ENCODE results near the gene POMC.

POMC gene

GRCh38 chr2:25204190-25204838, 35.9 kb upstream of the POMC start:
- Histone ChIP-seq H3K4me3 (ENCODE audit: low read depth, low read length, poor library complexity, severe bottlenecking) (no peak overlapping the region), H3K9me2 (ENCODE audit: low read depth, low read length) (no peaks in the 10 kb centered on the region), H3K9ac (ENCODE audit: low read length) (no peak overlapping the region), H3K4me1 (ENCODE audit: insufficient read depth, low read length, severe bottlenecking) (no peaks in the 10 kb centered on the region), H3K79me2 (ENCODE audit: insufficient read depth, low read length) (no peaks in the 10 kb centered on the region), H2AFZ (ENCODE audit: low read length) (no peak overlapping the region), H3K27ac (ENCODE audit: low read depth, low read length, poor library complexity, severe bottlenecking) (no peak overlapping the region), H3K36me3 (ENCODE audit: insufficient read depth, low read length) (no peaks in the 10 kb centered on the region), H3K4me2 (ENCODE audit: low read length) (no peak overlapping the region), H4K20me1 (ENCODE audit: insufficient read depth, low read length) (no peaks in the 10 kb centered on the region), H3K9me3 (ENCODE audit: low read length) (no peaks in the 10 kb centered on the region), H3F3A (ENCODE audit: insufficient read depth, low read length) (no peaks in the 10 kb centered on the region), H3K27me3 (ENCODE audit: insufficient read depth, low read length) (peaks cover 15% of the 10 kb centered on the region)
- TF ChIP-seq, protein P1, sequence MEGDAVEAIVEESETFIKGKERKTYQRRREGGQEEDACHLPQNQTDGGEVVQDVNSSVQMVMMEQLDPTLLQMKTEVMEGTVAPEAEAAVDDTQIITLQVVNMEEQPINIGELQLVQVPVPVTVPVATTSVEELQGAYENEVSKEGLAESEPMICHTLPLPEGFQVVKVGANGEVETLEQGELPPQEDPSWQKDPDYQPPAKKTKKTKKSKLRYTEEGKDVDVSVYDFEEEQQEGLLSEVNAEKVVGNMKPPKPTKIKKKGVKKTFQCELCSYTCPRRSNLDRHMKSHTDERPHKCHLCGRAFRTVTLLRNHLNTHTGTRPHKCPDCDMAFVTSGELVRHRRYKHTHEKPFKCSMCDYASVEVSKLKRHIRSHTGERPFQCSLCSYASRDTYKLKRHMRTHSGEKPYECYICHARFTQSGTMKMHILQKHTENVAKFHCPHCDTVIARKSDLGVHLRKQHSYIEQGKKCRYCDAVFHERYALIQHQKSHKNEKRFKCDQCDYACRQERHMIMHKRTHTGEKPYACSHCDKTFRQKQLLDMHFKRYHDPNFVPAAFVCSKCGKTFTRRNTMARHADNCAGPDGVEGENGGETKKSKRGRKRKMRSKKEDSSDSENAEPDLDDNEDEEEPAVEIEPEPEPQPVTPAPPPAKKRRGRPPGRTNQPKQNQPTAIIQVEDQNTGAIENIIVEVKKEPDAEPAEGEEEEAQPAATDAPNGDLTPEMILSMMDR (IDR thresholded peaks at IDR 0.05; ENCODE audit: low read length) = no peak
- no peak for TF ChIP-seq EZH2 (IDR thresholded peaks at IDR 0.05; ENCODE audit: borderline replicate concordance, low read length)

DNA sequence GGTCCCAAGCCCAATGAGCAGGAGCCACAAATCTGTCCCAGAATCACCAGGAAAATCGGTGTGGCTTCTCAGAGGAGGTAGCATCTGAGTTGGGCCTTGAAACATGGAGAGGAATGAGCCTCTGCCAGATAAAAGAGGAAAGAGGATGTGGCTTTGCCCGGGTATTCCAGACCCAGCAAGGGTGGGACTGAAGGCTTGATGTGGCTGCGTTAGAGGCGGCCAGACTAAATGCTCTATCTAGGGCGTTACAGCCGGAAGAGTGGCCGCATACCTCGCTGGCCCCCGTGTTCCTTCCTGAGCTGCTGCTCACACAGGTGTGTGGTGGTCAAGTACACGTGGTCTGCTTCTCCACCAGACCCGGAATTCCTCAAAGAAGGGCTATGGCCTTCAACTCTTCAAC, 33.9 kb upstream of the POMC start:
- H3K9ac ChIP-seq (ENCODE audit: low read length) = no peak overlapping the region
- TF ChIP-seq EZH2 (IDR thresholded peaks at IDR 0.05; ENCODE audit: borderline replicate concordance, low read length) = no peak
- TF ChIP-seq, protein P1 (IDR thresholded peaks at IDR 0.05; ENCODE audit: low read length) = no peak
- no peaks in the 10 kb centered on the region for H3K9me3 ChIP-seq (ENCODE audit: low read length)
- peaks cover 4% of the 10 kb centered on the region; the same call in 1 of the 2 replicates for H3K27me3 ChIP-seq (ENCODE audit: insufficient read depth, low read length)
- H3F3A ChIP-seq (ENCODE audit: insufficient read depth, low read length) = no peaks in the 10 kb centered on the region
- no peak overlapping the region for H3K27ac ChIP-seq (ENCODE audit: low read depth, low read length, poor library complexity, severe bottlenecking)
- H3K4me2 ChIP-seq (ENCODE audit: low read length) = no peak overlapping the region
- no peaks in the 10 kb centered on the region for H3K9me2 ChIP-seq (ENCODE audit: low read depth, low read length)
- H3K4me3 ChIP-seq (ENCODE audit: low read depth, low read length, poor library complexity, severe bottlenecking) = no peak overlapping the region
- H3K79me2 ChIP-seq (ENCODE audit: insufficient read depth, low read length) = no peaks in the 10 kb centered on the region
- no peaks in the 10 kb centered on the region for H3K4me1 ChIP-seq (ENCODE audit: insufficient read depth, low read length, severe bottlenecking)
- no peaks in the 10 kb centered on the region for H4K20me1 ChIP-seq (ENCODE audit: insufficient read depth, low read length)
- H2AFZ ChIP-seq (ENCODE audit: low read length) = no peak overlapping the region
- no peaks in the 10 kb centered on the region for H3K36me3 ChIP-seq (ENCODE audit: insufficient read depth, low read length)

GRCh38 chr2:25201794-25202193, 33.4 kb upstream of the POMC start:
- H3K9me2 ChIP-seq (ENCODE audit: low read depth, low read length) = no peaks in the 10 kb centered on the region
- H3K4me2 ChIP-seq (ENCODE audit: low read length) = no peak overlapping the region
- H3K4me1 ChIP-seq (ENCODE audit: insufficient read depth, low read length, severe bottlenecking) = no peaks in the 10 kb centered on the region
- H3K9ac ChIP-seq (ENCODE audit: low read length) = no peak overlapping the region
- no peaks in the 10 kb centered on the region for H3F3A ChIP-seq (ENCODE audit: insufficient read depth, low read length)
- no peaks in the 10 kb centered on the region for H3K36me3 ChIP-seq (ENCODE audit: insufficient read depth, low read length)
- no peak for TF ChIP-seq EZH2 (IDR thresholded peaks at IDR 0.05; ENCODE audit: borderline replicate concordance, low read length)
- TF ChIP-seq, protein P1 (IDR thresholded peaks at IDR 0.05; ENCODE audit: low read length) = no peak
- H3K27me3 ChIP-seq (ENCODE audit: insufficient read depth, low read length) = peaks cover 4% of the 10 kb centered on the region; the same call in 1 of the 2 replicates
- H3K4me3 ChIP-seq (ENCODE audit: low read depth, low read length, poor library complexity, severe bottlenecking) = no peak overlapping the region
- no peaks in the 10 kb centered on the region for H4K20me1 ChIP-seq (ENCODE audit: insufficient read depth, low read length)
- H2AFZ ChIP-seq (ENCODE audit: low read length) = no peak overlapping the region
- no peaks in the 10 kb centered on the region for H3K79me2 ChIP-seq (ENCODE audit: insufficient read depth, low read length)
- no peak overlapping the region for H3K27ac ChIP-seq (ENCODE audit: low read depth, low read length, poor library complexity, severe bottlenecking)
- H3K9me3 ChIP-seq (ENCODE audit: low read length) = no peaks in the 10 kb centered on the region

Data from OCI-LY1 (cell line).